Measurements from ENCODE around the gene WDR18.

WDR18 gene

GRCh38 chr19:991932-992669 is 8.0 kb downstream of the WDR18 start:
- DNase-seq (ENCODE audit: low read depth in 2 of 2): no peak

GRCh38 chr19:992670-993055 is 8.5 kb downstream of the WDR18 start:
- DNase-seq (ENCODE audit: low read depth in 2 of 2): no peak

- no peak for DNase-seq (ENCODE audit: low read depth in 2 of 2)
These were observed 9.3 kb downstream of the WDR18 start for GRCh38 chr19:993361-993830.

- DNase-seq (ENCODE audit: low read depth in 2 of 2): no peak
These were observed 9.8 kb downstream of the WDR18 start for GRCh38 chr19:993831-994393.

GRCh38 chr19:994516-994915 is 10.4 kb downstream of the WDR18 start:
- DNase-seq (ENCODE audit: low read depth in 2 of 2): no peak

- no peak for DNase-seq (ENCODE audit: low read depth in 2 of 2)
These were observed 11.1 kb downstream of the WDR18 start for GRCh38 chr19:995051-995827.

GRCh38 chr19:996051-996838 is 12.1 kb downstream of the WDR18 start:
- peak; percentile 42 to 74 for DNase-seq (ENCODE audit: low read depth in 2 of 2)

- DNase-seq (ENCODE audit: low read depth in 2 of 2): no peak
These were observed 13.9 kb downstream of the WDR18 start for GRCh38 chr19:998064-998463.

GRCh38 chr19:999379-999719 is 15.2 kb downstream of the WDR18 start:
- DNase-seq (ENCODE audit: low read depth in 2 of 2): no peak

GRCh38 chr19:1000095-1000494 is 15.9 kb downstream of the WDR18 start, which contains the start of gene GRIN3B:
Gene GRIN3B (plus strand): TSS chr19:1000419. CDS start chr19:1000438, 19 bp downstream.
- DNase-seq (ENCODE audit: low read depth in 2 of 2): peak; percentile 35 to 47

- DNase-seq (ENCODE audit: low read depth in 2 of 2): no peak
These were observed 16.7 kb downstream of the WDR18 start for GRCh38 chr19:1000591-1001537.

GRCh38 chr19:1001538-1002166 is 17.5 kb downstream of the WDR18 start:
- DNase-seq (ENCODE audit: low read depth in 2 of 2): peak; percentile 26 to 50

GRCh38 chr19:1002600-1002999 is 18.5 kb downstream of the WDR18 start:
- DNase-seq (ENCODE audit: low read depth in 2 of 2): no peak

GRCh38 chr19:1003283-1003682 is 19.1 kb downstream of the WDR18 start:
- no peak for DNase-seq (ENCODE audit: low read depth in 2 of 2)

- no peak for DNase-seq (ENCODE audit: low read depth in 2 of 2)
These were observed 20.2 kb downstream of the WDR18 start for GRCh38 chr19:1004204-1004802.

- DNase-seq (ENCODE audit: low read depth in 2 of 2): no peak
These were observed 20.9 kb downstream of the WDR18 start for GRCh38 chr19:1004803-1005664.

- no peak for DNase-seq (ENCODE audit: low read depth in 2 of 2)
These were observed 22.7 kb downstream of the WDR18 start for GRCh38 chr19:1006711-1007398.

Measured in stimulated activated CD8-positive, alpha-beta memory T cell treated with anti-CD3 and anti-CD28 coated beads, Interleukin-7, amount 100 ng/mL, for 4 hours (primary cell).